Measurements from ENCODE around the gene MED15. TPM values are rescaled to one million over a fixed set of nuclear protein-coding genes. Genes with fewer than 3 reads are reported as not detected.

Gene MED15
- total RNA-seq, 1 donor from 2014 or later, result 51.9 TPM

GRCh38 chr22:20514658-20515406 lies 7.4 kb downstream of the MED15 start:
- no peak for DNase-seq (ENCODE audit: low read depth)
- TF ChIP-seq CTCF (conservative IDR thresholded peaks at IDR 0.05; ENCODE audit: low read depth, low read length), result no peak
- no peak overlapping the region for H3K4me3 ChIP-seq (ENCODE audit: low read depth, low read length)

- DNase-seq (ENCODE audit: low read depth), result no peak
- H3K4me3 ChIP-seq (ENCODE audit: low read depth, low read length), result no peak overlapping the region
- no peak for TF ChIP-seq CTCF (conservative IDR thresholded peaks at IDR 0.05; ENCODE audit: low read depth, low read length)
These were observed 9.0 kb downstream of the MED15 start for GRCh38 chr22:20516399-20516798.

GRCh38 chr22:20517422-20517821 lies 10.0 kb downstream of the MED15 start:
- H3K4me3 ChIP-seq (ENCODE audit: low read depth, low read length), result no peak overlapping the region
- TF ChIP-seq CTCF (conservative IDR thresholded peaks at IDR 0.05; ENCODE audit: low read depth, low read length), result no peak
- no peak for DNase-seq (ENCODE audit: low read depth)

GRCh38 chr22:20517841-20518592 lies 10.6 kb downstream of the MED15 start:
- no peak for TF ChIP-seq CTCF (conservative IDR thresholded peaks at IDR 0.05; ENCODE audit: low read depth, low read length)
- H3K4me3 ChIP-seq (ENCODE audit: low read depth, low read length), result no peak overlapping the region
- no peak for DNase-seq (ENCODE audit: low read depth)

GRCh38 chr22:20519558-20519957 lies 12.1 kb downstream of the MED15 start:
- no peak overlapping the region for H3K4me3 ChIP-seq (ENCODE audit: low read depth, low read length)
- DNase-seq (ENCODE audit: low read depth), result no peak
- TF ChIP-seq CTCF (conservative IDR thresholded peaks at IDR 0.05; ENCODE audit: low read depth, low read length), result no peak

GRCh38 chr22:20520093-20520511 lies 12.7 kb downstream of the MED15 start:
- no peak overlapping the region for H3K4me3 ChIP-seq (ENCODE audit: low read depth, low read length)
- no peak for DNase-seq (ENCODE audit: low read depth)
- no peak for TF ChIP-seq CTCF (conservative IDR thresholded peaks at IDR 0.05; ENCODE audit: low read depth, low read length)
